HEK293T (cell line): ENCODE measurements around the gene RAB11FIP4.

Source experiments
- ARNT ChIP-seq: fragments of 450-650 bp; IDR thresholded peaks from 2 replicates; pipeline ENCODE4 v1.6.1; 2017; ENCODE audit warnings: mild to moderate bottlenecking
- CTBP1 ChIP-seq: fragments of 450-650 bp; IDR thresholded peaks from 2 replicates; pipeline ENCODE4 v1.6.1; 2016; ENCODE audit warnings: borderline replicate concordance
- ELF4 ChIP-seq: fragments of 450-650 bp; IDR thresholded peaks from 2 replicates; pipeline ENCODE4 v1.6.1; 2017; ENCODE audit warnings: antibody characterized with exemption
- FOXA1 ChIP-seq: fragments of 450-650 bp; IDR thresholded peaks from 2 replicates; pipeline ENCODE4 v1.6.1; 2016; ENCODE audit warnings: mild to moderate bottlenecking
- FOXM1 ChIP-seq: fragments of 450-650 bp; IDR thresholded peaks from 2 replicates; pipeline ENCODE4 v1.6.1; 2017; ENCODE audit warnings: mild to moderate bottlenecking, borderline replicate concordance
- HDGF ChIP-seq: fragments of 450-650 bp; IDR thresholded peaks from 2 replicates; pipeline ENCODE4 v1.6.1; 2017; ENCODE audit warnings: antibody characterized with exemption, borderline replicate concordance
- LEF1 ChIP-seq: fragments of 450-650 bp; IDR thresholded peaks from 2 replicates; pipeline ENCODE4 v1.6.1; 2017; ENCODE audit warnings: mild to moderate bottlenecking, borderline replicate concordance
- NFRKB ChIP-seq: fragments of 450-650 bp; IDR thresholded peaks from 2 replicates; pipeline ENCODE4 v1.6.1; 2016; ENCODE audit warnings: mild to moderate bottlenecking, moderate library complexity
- SP1 ChIP-seq: fragments of 450-650 bp; IDR thresholded peaks from 2 replicates; pipeline ENCODE4 v1.6.1; 2017
- SUZ12 ChIP-seq: fragments of 450-650 bp; IDR thresholded peaks from 2 replicates; pipeline ENCODE4 v1.6.1; 2016; ENCODE audit warnings: mild to moderate bottlenecking
- TARDBP ChIP-seq: fragments of 450-650 bp; IDR thresholded peaks from 2 replicates; pipeline ENCODE4 v1.6.1; 2016
- ZNF384 ChIP-seq: fragments of 450-650 bp; IDR thresholded peaks from 2 replicates; pipeline ENCODE4 v1.6.1; 2016
- TF ChIP-seq, protein P1 (sequence below): fragments of 450-650 bp; IDR thresholded peaks from 2 replicates; pipeline ENCODE4 v1.6.1; 2016

DNA sequence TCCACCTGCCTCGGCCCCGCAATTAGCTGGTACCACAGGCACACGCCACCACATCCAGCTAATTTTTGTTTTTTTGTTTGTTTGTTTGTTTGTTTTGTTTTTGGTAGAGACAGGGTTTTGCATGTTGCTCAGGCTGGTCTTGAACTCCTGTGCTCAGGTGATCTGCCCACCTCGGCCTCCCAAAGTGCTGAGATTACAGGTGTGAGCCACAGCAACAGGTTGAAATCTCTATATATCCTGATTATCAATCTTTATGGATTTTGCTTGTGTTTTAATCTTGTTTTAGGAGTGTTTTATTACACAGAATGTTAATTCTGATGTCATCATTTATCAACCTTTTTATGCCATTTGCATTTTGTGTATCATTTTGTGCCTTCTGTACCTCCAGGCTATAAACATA, 48.2 kb downstream of the RAB11FIP4 start:
- TF ChIP-seq ZNF384 (no peak), SP1 (no peak), FOXM1 (no peak), CTBP1 (no peak), ELF4 (no peak), TARDBP (no peak), FOXA1 (no peak), LEF1 (no peak), NFRKB (no peak), HDGF (no peak), ARNT (no peak), SUZ12 (no peak)
- TF ChIP-seq, protein P1, sequence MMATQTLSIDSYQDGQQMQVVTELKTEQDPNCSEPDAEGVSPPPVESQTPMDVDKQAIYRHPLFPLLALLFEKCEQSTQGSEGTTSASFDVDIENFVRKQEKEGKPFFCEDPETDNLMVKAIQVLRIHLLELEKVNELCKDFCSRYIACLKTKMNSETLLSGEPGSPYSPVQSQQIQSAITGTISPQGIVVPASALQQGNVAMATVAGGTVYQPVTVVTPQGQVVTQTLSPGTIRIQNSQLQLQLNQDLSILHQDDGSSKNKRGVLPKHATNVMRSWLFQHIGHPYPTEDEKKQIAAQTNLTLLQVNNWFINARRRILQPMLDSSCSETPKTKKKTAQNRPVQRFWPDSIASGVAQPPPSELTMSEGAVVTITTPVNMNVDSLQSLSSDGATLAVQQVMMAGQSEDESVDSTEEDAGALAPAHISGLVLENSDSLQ: no peak
